Caco-2 (cell line): ENCODE measurements around the gene EVA1A. TPM values are rescaled to one million over a fixed set of nuclear protein-coding genes. Genes with fewer than 3 reads are reported as not detected.

Source experiments
- BruUV-seq: library from RNA; stranded (reverse); fragments of 400-500 nt; replicated peaks from 2 replicates; lab custom pipeline; 2021; lab: Mats Ljungman, UMichigan
- CTCF ChIA-PET: fragments of 300-600 bp; sonication (Branson Sonifier 250); formaldehyde crosslinking; loops from one replicate; lab custom pipeline; 2022; ENCODE audit warnings: antibody characterized with exemption; lab: Charles Lee
- POLR2A ChIA-PET: fragments of 300-600 bp; sonication (Branson Sonifier 250); formaldehyde crosslinking; loops from one replicate; lab custom pipeline; 2022; ENCODE audit warnings: antibody characterized with exemption; lab: Charles Lee
- DNase-seq, 2 experiments: peaks; one replicate each; pipeline versions ENCODE4 v3.0.0 to v3.0.0-alpha.2; 2020 to 2022
- H3K27me3 ChIP-seq: replicated peaks from 2 replicates; pipeline ENCODE4 v1.6.0; 2011; ENCODE audit warnings: low read length; ENCODE audit not compliant: control insufficient read depth, insufficient read depth
- H3K36me3 ChIP-seq: 2 replicates; pipeline ENCODE4 v1.5.1; 2011; ENCODE audit warnings: low read length; ENCODE audit not compliant: control insufficient read depth, insufficient read depth
- H3K4me1 ChIP-seq: fragments of 250-450 bp; sonication (Bioruptor Pico); 2 replicates; pipeline ENCODE4 v1.5.1; 2020; ENCODE audit warnings: mild to moderate bottlenecking
- H3K4me3 ChIP-seq: 2 replicates; pipeline ENCODE4 v1.5.1; 2011; ENCODE audit warnings: low read depth, mild to moderate bottlenecking, control low read depth, low read length
- H3K9me3 ChIP-seq: fragments of 250-450 bp; sonication (Bioruptor Pico); 2 replicates; pipeline ENCODE4 v1.5.1; 2020; ENCODE audit warnings: mild to moderate bottlenecking, moderate library complexity
- H3K27ac Mint-ChIP-seq: one replicate; pipeline ENCODE4 v1.8.0; 2022; ENCODE audit warnings: mixed read lengths; ENCODE audit not compliant: unreplicated experiment
- H3K27me3 Mint-ChIP-seq: one replicate; pipeline ENCODE4 v1.8.0; 2022; ENCODE audit warnings: mixed read lengths; ENCODE audit not compliant: insufficient read depth, unreplicated experiment
- H3K36me3 Mint-ChIP-seq: one replicate; pipeline ENCODE4 v1.8.0; 2022; ENCODE audit warnings: mild to moderate bottlenecking, mixed read lengths; ENCODE audit not compliant: insufficient read depth, unreplicated experiment
- H3K4me1 Mint-ChIP-seq: one replicate; pipeline ENCODE4 v1.8.0; 2022; ENCODE audit warnings: low read depth, mixed read lengths; ENCODE audit not compliant: unreplicated experiment
- H3K4me3 Mint-ChIP-seq: one replicate; pipeline ENCODE4 v1.8.0; 2022; ENCODE audit warnings: mild to moderate bottlenecking, moderate library complexity, mixed read lengths; ENCODE audit not compliant: unreplicated experiment
- H3K9me3 Mint-ChIP-seq: one replicate; pipeline ENCODE4 v1.8.0; 2022; ENCODE audit warnings: mixed read lengths; ENCODE audit not compliant: unreplicated experiment
- intact Hi-C: fragments of 100-400 bp; cut with micrococcal nuclease; formaldehyde crosslinking; loops from one replicate; pipeline ENCODE4 v1.10.0; 2022; ENCODE audit not compliant: unreplicated experiment
- total RNA-seq: library from RNA; stranded (reverse); gene quantifications from 2 replicates; pipeline ENCODE4 v1.2.3, GENCODE V29; 2022
- TF ChIP-seq, protein P1 (sequence below), 2 experiments: fragments of 200-600 bp in 1 of 2; IDR thresholded peaks; 1 replicate in 1 of 2; 2 replicates in 1 of 2; pipeline versions ENCODE4 v1.5.1 to v1.8.0; 2011 to 2022; ENCODE audit warnings: antibody characterized with exemption in 1 of 2, control low read depth in 1 of 2, inconsistent platforms in 1 of 2, low read depth in 1 of 2, low read length in 1 of 2, mild to moderate bottlenecking in 1 of 2, moderate library complexity in 1 of 2; ENCODE audit not compliant: insufficient read depth in 1 of 2, severe bottlenecking in 1 of 2, unreplicated experiment in 1 of 2

The EVA1A gene
- total RNA-seq, 1 experiment from 2014 or later, result 0.25 TPM

DNA sequence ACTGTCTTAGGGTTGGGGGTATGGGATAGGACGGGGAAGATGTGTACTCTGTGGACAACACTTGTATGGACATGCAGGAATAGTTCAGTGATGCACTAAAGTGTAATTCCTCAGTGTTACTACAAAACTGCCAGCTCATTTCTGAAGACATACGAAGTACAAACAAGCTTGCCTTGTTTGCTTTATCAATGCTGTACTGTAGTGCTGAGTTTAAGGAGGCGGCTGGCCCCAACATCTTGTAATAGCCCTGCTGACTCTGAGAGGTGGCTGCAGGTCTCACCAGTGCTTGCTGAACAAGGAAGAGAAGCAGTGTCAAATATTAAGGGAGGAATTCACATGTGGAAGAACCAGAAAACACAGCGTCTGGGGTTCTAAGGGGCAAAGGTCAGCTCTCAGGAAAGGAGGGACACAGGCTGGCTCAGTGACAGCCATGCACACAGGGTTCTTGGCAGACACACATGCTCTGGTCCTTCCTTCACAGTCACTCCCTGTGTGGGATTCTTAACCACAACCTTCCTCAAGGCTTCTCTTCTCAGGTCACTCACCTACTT, 39.8 kb upstream of the EVA1A start:
- POLR2A ChIA-PET, result no interaction called here
- Mint-ChIP-seq H3K27me3 (peaks cover 6% of the 10 kb centered on the region), H3K4me1 (peaks cover 8% of the 10 kb centered on the region), H3K4me3 (no peak overlapping the region), H3K36me3 (no peaks in the 10 kb centered on the region), H3K9me3 (no peaks in the 10 kb centered on the region), H3K27ac (no peak overlapping the region)
- no peak for DNase-seq
- H3K4me3 ChIP-seq, result no peak overlapping the region
- H3K36me3 ChIP-seq, result no peaks in the 10 kb centered on the region
- TF ChIP-seq, protein P1, sequence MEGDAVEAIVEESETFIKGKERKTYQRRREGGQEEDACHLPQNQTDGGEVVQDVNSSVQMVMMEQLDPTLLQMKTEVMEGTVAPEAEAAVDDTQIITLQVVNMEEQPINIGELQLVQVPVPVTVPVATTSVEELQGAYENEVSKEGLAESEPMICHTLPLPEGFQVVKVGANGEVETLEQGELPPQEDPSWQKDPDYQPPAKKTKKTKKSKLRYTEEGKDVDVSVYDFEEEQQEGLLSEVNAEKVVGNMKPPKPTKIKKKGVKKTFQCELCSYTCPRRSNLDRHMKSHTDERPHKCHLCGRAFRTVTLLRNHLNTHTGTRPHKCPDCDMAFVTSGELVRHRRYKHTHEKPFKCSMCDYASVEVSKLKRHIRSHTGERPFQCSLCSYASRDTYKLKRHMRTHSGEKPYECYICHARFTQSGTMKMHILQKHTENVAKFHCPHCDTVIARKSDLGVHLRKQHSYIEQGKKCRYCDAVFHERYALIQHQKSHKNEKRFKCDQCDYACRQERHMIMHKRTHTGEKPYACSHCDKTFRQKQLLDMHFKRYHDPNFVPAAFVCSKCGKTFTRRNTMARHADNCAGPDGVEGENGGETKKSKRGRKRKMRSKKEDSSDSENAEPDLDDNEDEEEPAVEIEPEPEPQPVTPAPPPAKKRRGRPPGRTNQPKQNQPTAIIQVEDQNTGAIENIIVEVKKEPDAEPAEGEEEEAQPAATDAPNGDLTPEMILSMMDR (IDR thresholded peaks at IDR 0.05; ENCODE audit: insufficient read depth in 1 of 2, low read depth in 1 of 2, low read length in 1 of 2, severe bottlenecking in 1 of 2, unreplicated experiment in 1 of 2), result no peak
- no peaks in the 10 kb centered on the region for H3K4me1 ChIP-seq
- BruUV-seq, result no TSS peak
- H3K27me3 ChIP-seq, result no peaks in the 10 kb centered on the region
- intact Hi-C loops, result no loop called here
- H3K9me3 ChIP-seq, result no peaks in the 10 kb centered on the region
- CTCF ChIA-PET, result interaction anchor here (1.1 kb wide), 1 partner anchor 8 kb away, joined by 3 read pairs; no protein-coding TSS in a partner anchor

DNA sequence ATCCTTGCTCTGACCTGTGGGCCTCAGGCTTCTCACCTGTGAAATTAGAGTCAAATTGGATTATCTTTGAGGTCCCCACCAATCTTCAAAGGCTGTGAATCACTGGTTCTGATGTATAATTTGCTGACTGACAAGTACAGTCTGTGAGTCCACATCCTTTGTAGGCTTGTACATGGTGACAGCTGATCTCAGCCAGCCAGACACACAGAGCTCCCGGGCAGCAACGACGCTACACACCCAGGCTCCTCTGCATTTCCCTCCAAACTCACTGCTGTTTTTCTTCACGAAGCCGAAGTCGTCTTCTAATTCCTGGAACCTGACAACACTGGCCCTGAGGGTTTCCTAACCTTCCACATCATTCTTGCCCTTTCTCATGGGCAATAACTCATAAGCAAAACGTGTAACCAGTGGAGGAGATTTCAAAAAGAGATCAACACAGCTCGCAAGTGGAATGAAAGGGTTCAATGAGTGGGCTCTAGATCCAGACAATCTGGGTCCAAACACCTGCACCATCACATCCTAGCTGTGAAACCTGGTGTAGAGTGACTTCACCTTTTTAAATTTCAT, 37.9 kb upstream of the EVA1A start:
- DNase-seq, result no peak
- Mint-ChIP-seq H3K27ac (no peak overlapping the region), H3K9me3 (no peaks in the 10 kb centered on the region), H3K27me3 (no peaks in the 10 kb centered on the region), H3K4me1 (peaks cover 8% of the 10 kb centered on the region), H3K36me3 (no peaks in the 10 kb centered on the region), H3K4me3 (no peak overlapping the region)
- no TSS peak for BruUV-seq
- Histone ChIP-seq H3K4me1 (no peaks in the 10 kb centered on the region), H3K9me3 (no peaks in the 10 kb centered on the region), H3K4me3 (no peak overlapping the region), H3K27me3 (no peaks in the 10 kb centered on the region), H3K36me3 (no peaks in the 10 kb centered on the region)
- TF ChIP-seq, protein P1 (IDR thresholded peaks at IDR 0.05; ENCODE audit: insufficient read depth in 1 of 2, low read depth in 1 of 2, low read length in 1 of 2, severe bottlenecking in 1 of 2, unreplicated experiment in 1 of 2), result no peak
- ChIA-PET POLR2A (no interaction called here), CTCF (no interaction called here)
- intact Hi-C loops, result no loop called here

DNA sequence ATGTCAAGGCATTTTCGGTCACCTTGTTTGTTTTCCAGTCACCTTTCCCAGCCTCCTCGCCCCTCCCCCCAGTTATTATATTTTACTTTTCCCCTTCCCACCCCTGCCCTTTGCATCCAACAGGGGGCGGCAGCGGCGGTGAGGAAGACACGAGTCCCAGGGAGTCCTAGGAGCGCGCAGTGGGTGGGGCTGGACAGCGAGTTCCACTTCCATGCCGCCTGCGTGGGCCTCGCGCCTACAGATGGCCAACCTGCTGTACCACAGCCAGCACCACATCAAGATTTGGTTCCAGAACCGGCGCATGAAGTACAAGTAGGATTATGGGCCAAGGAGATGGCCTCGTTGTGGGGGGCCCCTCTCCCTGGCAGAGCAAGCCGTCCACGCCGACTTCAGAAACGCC, 37.2 kb upstream of the EVA1A start:
- Mint-ChIP-seq H3K4me1 (peaks cover 8% of the 10 kb centered on the region), H3K27ac (no peak overlapping the region), H3K27me3 (peaks cover 5% of the 10 kb centered on the region), H3K36me3 (no peaks in the 10 kb centered on the region), H3K4me3 (no peak overlapping the region), H3K9me3 (no peaks in the 10 kb centered on the region)
- no peaks in the 10 kb centered on the region for H3K27me3 ChIP-seq
- no peaks in the 10 kb centered on the region for H3K4me1 ChIP-seq
- no peaks in the 10 kb centered on the region for H3K36me3 ChIP-seq
- intact Hi-C loops, result no loop called here
- ChIA-PET POLR2A (no interaction called here), CTCF (no interaction called here)
- no peaks in the 10 kb centered on the region for H3K9me3 ChIP-seq
- H3K4me3 ChIP-seq, result no peak overlapping the region
- BruUV-seq, result no TSS peak
- no peak for DNase-seq
- TF ChIP-seq, protein P1 (IDR thresholded peaks at IDR 0.05; ENCODE audit: insufficient read depth in 1 of 2, low read depth in 1 of 2, low read length in 1 of 2, severe bottlenecking in 1 of 2, unreplicated experiment in 1 of 2), result no peak
